ENCODE data around the gene FAM241A.
A peak's percentile ranks its signal among the peaks of the same experiment; 100 is the strongest.
"Not testable (repeated sequence)": the region's sequence is repeated elsewhere in the genome, so short reads cannot be mapped to it uniquely, and the experiment has no call there.

Gene FAM241A

GRCh38 chr4:112175840-112176239 lies 30.6 kb downstream of the FAM241A start:
- DNase-seq: no peak

- no peak for DNase-seq
Observed at GRCh38 chr4:112176596-112176995, 31.3 kb downstream of the FAM241A start.

GRCh38 chr4:112178741-112179140 lies 33.5 kb downstream of the FAM241A start:
- not testable (repeated sequence) for DNase-seq

- no peak for DNase-seq
Observed at GRCh38 chr4:112181358-112182000, 36.2 kb downstream of the FAM241A start.

GRCh38 chr4:112182604-112183003 lies 37.4 kb downstream of the FAM241A start:
- DNase-seq: no peak

GRCh38 chr4:112183252-112183651 lies 38.0 kb downstream of the FAM241A start:
- no peak for DNase-seq

- DNase-seq: no peak
Observed at GRCh38 chr4:112184438-112184837, 39.2 kb downstream of the FAM241A start.

- DNase-seq: no peak
Observed at GRCh38 chr4:112185334-112185733, 40.1 kb downstream of the FAM241A start.

- DNase-seq: no peak
Observed at GRCh38 chr4:112185740-112186670, 40.8 kb downstream of the FAM241A start.

GRCh38 chr4:112189754-112190153 lies 44.5 kb downstream of the FAM241A start:
- peak in 1 of 2 experiments; percentile 4 for DNase-seq

GRCh38 chr4:112190684-112191083 lies 45.4 kb downstream of the FAM241A start:
- DNase-seq: no peak

GRCh38 chr4:112196461-112196860 lies 51.2 kb downstream of the FAM241A start:
- no peak for DNase-seq

- DNase-seq: no peak
Observed at GRCh38 chr4:112199041-112199440, 53.8 kb downstream of the FAM241A start.

GRCh38 chr4:112201915-112202505 lies 56.8 kb downstream of the FAM241A start:
- DNase-seq: no peak

GRCh38 chr4:112203593-112203992 lies 58.3 kb downstream of the FAM241A start:
- DNase-seq: no peak

- DNase-seq: no peak
Observed at GRCh38 chr4:112206431-112206830, 61.2 kb downstream of the FAM241A start.

- not testable (repeated sequence) for DNase-seq
Observed at GRCh38 chr4:112208137-112209095, 63.2 kb downstream of the FAM241A start.

- no peak for DNase-seq
Observed at GRCh38 chr4:112210777-112211176, 65.5 kb downstream of the FAM241A start.

GRCh38 chr4:112213091-112213490 lies 67.8 kb downstream of the FAM241A start:
- no peak for DNase-seq

GRCh38 chr4:112213856-112214255 lies 68.6 kb downstream of the FAM241A start:
- DNase-seq: no peak

GRCh38 chr4:112214390-112215264 lies 69.4 kb downstream of the FAM241A start:
- DNase-seq: peak in 1 of 2 experiments; percentile 20
